H9 (cell line): Measurements from ENCODE around the gene IRF2BPL. TPM values are rescaled to one million over a fixed set of nuclear protein-coding genes. Genes with fewer than 3 reads are reported as not detected.

Experiments
- DNase-seq: peaks from one replicate; pipeline ENCODE4 v3.0.0-alpha.2; 2017
- H2AFZ ChIP-seq: one replicate; pipeline ENCODE4 v1.6.1; 2013; ENCODE audit warnings: mild to moderate bottlenecking, low read length, control low read depth, moderate library complexity
- H2AK5ac ChIP-seq: 2 replicates; pipeline ENCODE4 v1.6.1; 2013; ENCODE audit warnings: low read length, control low read depth, mixed read lengths; ENCODE audit not compliant: insufficient read length
- H2BK120ac ChIP-seq: one replicate; pipeline ENCODE4 v1.6.1; 2013; ENCODE audit warnings: low read depth, mild to moderate bottlenecking, low read length, control low read depth, inconsistent platforms; ENCODE audit not compliant: poor library complexity, severe bottlenecking
- H2BK12ac ChIP-seq: 2 replicates; pipeline ENCODE4 v1.6.1; 2013; ENCODE audit warnings: low read length, control low read depth, mixed read lengths, low read depth; ENCODE audit not compliant: insufficient read length
- H2BK15ac ChIP-seq: 2 replicates; pipeline ENCODE4 v1.6.1; 2013; ENCODE audit warnings: low read depth, low read length, control low read depth
- H2BK20ac ChIP-seq: one replicate; pipeline ENCODE4 v1.6.1; 2013; ENCODE audit warnings: low read depth, mild to moderate bottlenecking, low read length, control low read depth, inconsistent platforms; ENCODE audit not compliant: poor library complexity, severe bottlenecking
- H2BK5ac ChIP-seq: 2 replicates; pipeline ENCODE4 v1.6.1; 2013; ENCODE audit warnings: low read length, control low read depth, mixed read lengths; ENCODE audit not compliant: insufficient read length
- H3K14ac ChIP-seq: 2 replicates; pipeline ENCODE4 v1.6.1; 2013; ENCODE audit warnings: low read length, control low read depth; ENCODE audit not compliant: insufficient read depth
- H3K18ac ChIP-seq: 2 replicates; pipeline ENCODE4 v1.6.1; 2013; ENCODE audit warnings: low read depth, mild to moderate bottlenecking, mixed read lengths, low read length, control low read depth; ENCODE audit not compliant: insufficient read length
- H3K23ac ChIP-seq: 2 replicates; pipeline ENCODE4 v1.6.1; 2013; ENCODE audit warnings: low read length, control low read depth, mixed read lengths, low read depth; ENCODE audit not compliant: insufficient read length
- H3K23me2 ChIP-seq: 2 replicates; pipeline ENCODE4 v1.6.1; 2013; ENCODE audit warnings: low read depth, mild to moderate bottlenecking, mixed read lengths, low read length, control low read depth; ENCODE audit not compliant: insufficient read length, poor library complexity, severe bottlenecking
- H3K27ac ChIP-seq: 2 replicates; pipeline ENCODE4 v1.5.1; 2013; ENCODE audit warnings: low read length, control low read depth, mixed read lengths, low read depth; ENCODE audit not compliant: insufficient read length
- H3K27me3 ChIP-seq: 2 replicates; pipeline ENCODE4 v1.6.1; 2013; ENCODE audit warnings: low read length, control low read depth, inconsistent platforms; ENCODE audit not compliant: insufficient read depth
- H3K4ac ChIP-seq: 2 replicates; pipeline ENCODE4 v1.6.1; 2013; ENCODE audit warnings: low read depth, mild to moderate bottlenecking, control low read depth, inconsistent platforms, low read length, moderate library complexity
- H3K4me1 ChIP-seq: 2 replicates; pipeline ENCODE4 v1.6.1; 2013; ENCODE audit warnings: low read length, control low read depth, inconsistent platforms; ENCODE audit not compliant: insufficient read depth
- H3K4me2 ChIP-seq: 2 replicates; pipeline ENCODE4 v1.6.1; 2013; ENCODE audit warnings: low read length, control low read depth, mixed read lengths; ENCODE audit not compliant: insufficient read length, insufficient read depth
- H3K56ac ChIP-seq: 2 replicates; pipeline ENCODE4 v1.6.1; 2013; ENCODE audit warnings: low read depth, mild to moderate bottlenecking, mixed read lengths, low read length, control low read depth; ENCODE audit not compliant: insufficient read length
- H3K79me1 ChIP-seq: 2 replicates; pipeline ENCODE4 v1.6.1; 2013; ENCODE audit warnings: low read depth, mild to moderate bottlenecking, moderate library complexity, low read length, control low read depth, inconsistent platforms; ENCODE audit not compliant: insufficient read depth, poor library complexity, severe bottlenecking
- H3K79me2 ChIP-seq: 2 replicates; pipeline ENCODE4 v1.6.1; 2013; ENCODE audit warnings: low read length, control low read depth, inconsistent platforms; ENCODE audit not compliant: insufficient read depth
- H3K9ac ChIP-seq: 2 replicates; pipeline ENCODE4 v1.6.1; 2013; ENCODE audit warnings: low read length, control low read depth, mixed read lengths; ENCODE audit not compliant: insufficient read length; ENCODE audit errors: extremely low read depth
- H3K9me3 ChIP-seq: one replicate; pipeline ENCODE4 v1.6.1; 2013; ENCODE audit warnings: low read depth, low read length, inconsistent platforms; ENCODE audit not compliant: control insufficient read depth
- H3T11ph ChIP-seq: one replicate; pipeline ENCODE4 v1.6.1; 2013; ENCODE audit warnings: mild to moderate bottlenecking, low read length, control low read depth, inconsistent platforms
- H4K20me1 ChIP-seq: one replicate; pipeline ENCODE4 v1.6.1; 2013; ENCODE audit not compliant: control insufficient read depth, insufficient read length, insufficient read depth
- H4K5ac ChIP-seq: 2 replicates; pipeline ENCODE4 v1.6.1; 2013; ENCODE audit warnings: low read depth, mild to moderate bottlenecking, mixed read lengths, low read length, control low read depth; ENCODE audit not compliant: insufficient read length
- H4K8ac ChIP-seq: replicated peaks from 2 replicates; pipeline ENCODE4 v1.6.1; 2013; ENCODE audit warnings: low read length, control low read depth, mixed read lengths, low read depth; ENCODE audit not compliant: insufficient read length
- H4K91ac ChIP-seq: 2 replicates; pipeline ENCODE4 v1.6.1; 2013; ENCODE audit warnings: low read depth, mild to moderate bottlenecking, moderate library complexity, mixed read lengths, low read length, control low read depth; ENCODE audit not compliant: insufficient read length
- H3K27ac Mint-ChIP-seq, 3 experiments: 2 replicates in 2 of 3; 3 replicates in 1 of 3; pipeline ENCODE4 v1.8.0; 2020 to 2021; ENCODE audit warnings: mixed read lengths in 3 of 3, mild to moderate bottlenecking in 1 of 3, moderate library complexity in 1 of 3
- H3K27me3 Mint-ChIP-seq: 2 replicates; pipeline ENCODE4 v1.8.0; 2021; ENCODE audit warnings: low read depth, mild to moderate bottlenecking, moderate library complexity, mixed read lengths
- H3K36me3 Mint-ChIP-seq, 3 experiments: 2 replicates in 2 of 3; 3 replicates in 1 of 3; pipeline ENCODE4 v1.8.0; 2020 to 2021; ENCODE audit warnings: low read depth in 3 of 3, mixed read lengths in 3 of 3; ENCODE audit not compliant: insufficient read depth in 1 of 3
- H3K4me1 Mint-ChIP-seq, 2 experiments: 2 replicates each; pipeline ENCODE4 v1.8.0; 2020; ENCODE audit warnings: mixed read lengths in 2 of 2
- H3K4me3 Mint-ChIP-seq, 2 experiments: 2 replicates in 1 of 2; 3 replicates in 1 of 2; pipeline ENCODE4 v1.8.0; 2020 to 2021; ENCODE audit warnings: mild to moderate bottlenecking in 2 of 2, mixed read lengths in 2 of 2, moderate library complexity in 1 of 2
- H3K9me3 Mint-ChIP-seq, 2 experiments: 2 replicates in 1 of 2; 3 replicates in 1 of 2; pipeline ENCODE4 v1.8.0; 2020; ENCODE audit warnings: mild to moderate bottlenecking in 2 of 2, mixed read lengths in 2 of 2, moderate library complexity in 1 of 2
- CTCF ChIP-seq: fragments of 200-600 bp; sonication (generic); conservative IDR thresholded peaks from 3 replicates; pipeline ENCODE4 v1.8.0; 2021; ENCODE audit warnings: antibody characterized with exemption, mild to moderate bottlenecking
- WGBS: extraction: QIAGEN DNeasy Blood & Tissue Kit; methylation state at CpG from one replicate; pipeline ENCODE4 v1.1.7; 2013; ENCODE audit warnings: missing lambda C conversion rate, low lambda C conversion rate, mixed read lengths; ENCODE audit not compliant: insufficient read length; ENCODE audit errors: extremely low coverage; 5-methylcytosine and 5-hydroxymethylcytosine counted together
- total RNA-seq: library from RNA; stranded (reverse); gene quantifications from 2 replicates; pipeline ENCODE4 v1.2.1, GENCODE V29; 2021

IRF2BPL gene
- total RNA-seq, 1 experiment from 2014 or later = 59.0 TPM

- WGBS = no CpG with 5 or more reads among the region's 8 CpGs
- Mint-ChIP-seq H3K9me3 (no peaks in the 10 kb centered on the region), H3K4me1 (peaks cover 42 to 50% of the 10 kb centered on the region in 2 experiments), H3K27me3 (0 out of 2 replicates have a peak, but pooled peaks cover 2% of the 10 kb centered on the region), H3K36me3 (no peaks in the 10 kb centered on the region; a peak in 1 of 7 replicates), H3K4me3 (peak overlapping the region; percentile 70 to 80), H3K27ac (peak overlapping the region; percentile 95 to 99 (median 96))
- Histone ChIP-seq H4K20me1 (no peaks in the 10 kb centered on the region), H2AK5ac (no peak overlapping the region), H3K27me3 (no peaks in the 10 kb centered on the region), H3K23ac (no peak overlapping the region), H4K91ac (no peak overlapping the region), H3K9ac (no peak overlapping the region), H2BK20ac (no peak overlapping the region), H2BK12ac (no peak overlapping the region), H3K4ac (no peak overlapping the region), H3K23me2 (peaks cover 29% of the 10 kb centered on the region), H3K14ac (no peak overlapping the region), H3K27ac (no peak overlapping the region), H4K8ac (no peak overlapping the region), H2BK120ac (no peak overlapping the region), H3K56ac (no peak overlapping the region), H3K4me2 (no peak overlapping the region), H3T11ph (no peak overlapping the region), H4K5ac (no peak overlapping the region), H2BK15ac (no peak overlapping the region), H3K4me1 (peaks cover 6% of the 10 kb centered on the region; the same call in 1 of the 2 replicates), H3K9me3 (no peaks in the 10 kb centered on the region), H3K18ac (no peak overlapping the region), H3K79me1 (no peaks in the 10 kb centered on the region), H3K79me2 (peaks cover 2% of the 10 kb centered on the region; the same call in 1 of the 2 replicates), H2BK5ac (no peak overlapping the region), H2AFZ (no peak overlapping the region)
- DNase-seq = no peak
- TF ChIP-seq CTCF = no peak
Observed at GRCh38 chr14:77031759-77032490, 3.4 kb upstream of the IRF2BPL start.
